C4-2B (cell line): ENCODE measurements around the gene PRRC2A.

Experiments used
- ZFX ChIP-seq: fragments of 450-650 bp; IDR thresholded peaks from 2 replicates; pipeline ENCODE4 v1.6.1; 2017
- TF ChIP-seq, protein P1 (sequence below): fragments of 450-650 bp; conservative IDR thresholded peaks from 2 replicates; pipeline ENCODE4 v1.5.1; 2017; ENCODE audit warnings: mild to moderate bottlenecking

DNA sequence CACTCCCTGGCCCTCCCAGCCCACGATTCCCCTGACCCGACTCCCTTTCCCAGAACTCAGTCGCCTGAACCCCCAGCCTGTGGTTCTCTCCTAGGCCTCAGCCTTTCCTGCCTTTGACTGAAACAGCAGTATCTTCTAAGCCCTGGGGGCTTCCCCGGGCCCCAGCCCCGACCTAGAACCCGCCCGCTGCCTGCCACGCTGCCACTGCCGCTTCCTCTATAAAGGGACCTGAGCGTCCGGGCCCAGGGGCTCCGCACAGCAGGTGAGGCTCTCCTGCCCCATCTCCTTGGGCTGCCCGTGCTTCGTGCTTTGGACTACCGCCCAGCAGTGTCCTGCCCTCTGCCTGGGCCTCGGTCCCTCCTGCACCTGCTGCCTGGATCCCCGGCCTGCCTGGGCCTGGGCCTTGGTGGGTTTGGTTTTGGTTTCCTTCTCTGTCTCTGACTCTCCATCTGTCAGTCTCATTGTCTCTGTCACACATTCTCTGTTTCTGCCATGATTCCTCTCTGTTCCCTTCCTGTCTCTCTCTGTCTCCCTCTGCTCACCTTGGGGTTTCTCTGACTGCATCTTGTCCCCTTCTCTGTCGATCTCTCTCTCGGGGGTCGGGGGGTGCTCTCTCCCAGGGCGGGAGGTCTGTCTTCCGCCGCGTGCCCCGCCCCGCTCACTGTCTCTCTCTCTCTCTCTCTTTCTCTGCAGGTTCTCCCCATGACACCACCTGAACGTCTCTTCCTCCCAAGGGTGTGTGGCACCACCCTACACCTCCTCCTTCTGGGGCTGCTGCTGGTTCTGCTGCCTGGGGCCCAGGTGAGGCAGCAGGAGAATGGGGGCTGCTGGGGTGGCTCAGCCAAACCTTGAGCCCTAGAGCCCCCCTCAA, 48.2 kb upstream of the PRRC2A start, which contains the start of gene LTA:
- TF ChIP-seq, protein P1, sequence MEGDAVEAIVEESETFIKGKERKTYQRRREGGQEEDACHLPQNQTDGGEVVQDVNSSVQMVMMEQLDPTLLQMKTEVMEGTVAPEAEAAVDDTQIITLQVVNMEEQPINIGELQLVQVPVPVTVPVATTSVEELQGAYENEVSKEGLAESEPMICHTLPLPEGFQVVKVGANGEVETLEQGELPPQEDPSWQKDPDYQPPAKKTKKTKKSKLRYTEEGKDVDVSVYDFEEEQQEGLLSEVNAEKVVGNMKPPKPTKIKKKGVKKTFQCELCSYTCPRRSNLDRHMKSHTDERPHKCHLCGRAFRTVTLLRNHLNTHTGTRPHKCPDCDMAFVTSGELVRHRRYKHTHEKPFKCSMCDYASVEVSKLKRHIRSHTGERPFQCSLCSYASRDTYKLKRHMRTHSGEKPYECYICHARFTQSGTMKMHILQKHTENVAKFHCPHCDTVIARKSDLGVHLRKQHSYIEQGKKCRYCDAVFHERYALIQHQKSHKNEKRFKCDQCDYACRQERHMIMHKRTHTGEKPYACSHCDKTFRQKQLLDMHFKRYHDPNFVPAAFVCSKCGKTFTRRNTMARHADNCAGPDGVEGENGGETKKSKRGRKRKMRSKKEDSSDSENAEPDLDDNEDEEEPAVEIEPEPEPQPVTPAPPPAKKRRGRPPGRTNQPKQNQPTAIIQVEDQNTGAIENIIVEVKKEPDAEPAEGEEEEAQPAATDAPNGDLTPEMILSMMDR = no peak
- TF ChIP-seq ZFX = no peak
